LNCAP (cell line): Measurements from ENCODE around the gene SMU1.

Experiments
- TF ChIP-seq, protein P1 (sequence below): fragments of 450-650 bp; IDR thresholded peaks from 2 replicates; pipeline ENCODE4 v1.5.1; 2017; ENCODE audit warnings: mild to moderate bottlenecking

SMU1 gene

GRCh38 chr9:33076046-33077004 lies at the start of gene SMU1:
Gene SMU1 (minus strand): TSS chr9:33076674. CDS start chr9:33076608, 66 bp downstream.
- TF ChIP-seq, protein P1, sequence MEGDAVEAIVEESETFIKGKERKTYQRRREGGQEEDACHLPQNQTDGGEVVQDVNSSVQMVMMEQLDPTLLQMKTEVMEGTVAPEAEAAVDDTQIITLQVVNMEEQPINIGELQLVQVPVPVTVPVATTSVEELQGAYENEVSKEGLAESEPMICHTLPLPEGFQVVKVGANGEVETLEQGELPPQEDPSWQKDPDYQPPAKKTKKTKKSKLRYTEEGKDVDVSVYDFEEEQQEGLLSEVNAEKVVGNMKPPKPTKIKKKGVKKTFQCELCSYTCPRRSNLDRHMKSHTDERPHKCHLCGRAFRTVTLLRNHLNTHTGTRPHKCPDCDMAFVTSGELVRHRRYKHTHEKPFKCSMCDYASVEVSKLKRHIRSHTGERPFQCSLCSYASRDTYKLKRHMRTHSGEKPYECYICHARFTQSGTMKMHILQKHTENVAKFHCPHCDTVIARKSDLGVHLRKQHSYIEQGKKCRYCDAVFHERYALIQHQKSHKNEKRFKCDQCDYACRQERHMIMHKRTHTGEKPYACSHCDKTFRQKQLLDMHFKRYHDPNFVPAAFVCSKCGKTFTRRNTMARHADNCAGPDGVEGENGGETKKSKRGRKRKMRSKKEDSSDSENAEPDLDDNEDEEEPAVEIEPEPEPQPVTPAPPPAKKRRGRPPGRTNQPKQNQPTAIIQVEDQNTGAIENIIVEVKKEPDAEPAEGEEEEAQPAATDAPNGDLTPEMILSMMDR = no peak

DNA sequence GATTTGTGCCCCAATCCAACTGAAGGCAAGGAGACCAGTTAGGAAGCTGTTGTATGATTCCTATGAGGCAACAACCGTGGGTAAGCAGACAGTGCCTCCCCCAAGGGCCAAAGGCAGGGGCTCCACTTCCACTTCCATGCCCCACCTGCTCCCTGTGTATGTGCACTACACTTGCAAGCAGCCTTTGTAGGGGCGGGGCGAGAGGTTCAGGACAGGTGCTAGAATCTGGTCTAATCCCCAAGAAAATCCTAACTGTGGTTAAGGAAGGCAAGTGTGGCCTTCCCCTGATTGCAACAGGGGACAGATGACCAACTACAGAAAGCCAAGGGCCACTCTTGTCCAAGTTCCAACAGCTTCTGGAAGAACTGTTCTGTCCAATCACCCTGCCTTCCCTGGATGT lies 49.0 kb upstream of the SMU1 start:
- TF ChIP-seq, protein P1 = no peak

- TF ChIP-seq, protein P1 = no peak
Observed at GRCh38 chr9:33124751-33125381, 48.4 kb upstream of the SMU1 start.

- TF ChIP-seq, protein P1 = no peak
Observed at GRCh38 chr9:33124046-33124445, 47.6 kb upstream of the SMU1 start.

- TF ChIP-seq, protein P1 = no peak
Observed at GRCh38 chr9:33123407-33124031, 47.0 kb upstream of the SMU1 start.

GRCh38 chr9:33120620-33121019 lies 44.1 kb upstream of the SMU1 start:
- TF ChIP-seq, protein P1 = no peak

DNA sequence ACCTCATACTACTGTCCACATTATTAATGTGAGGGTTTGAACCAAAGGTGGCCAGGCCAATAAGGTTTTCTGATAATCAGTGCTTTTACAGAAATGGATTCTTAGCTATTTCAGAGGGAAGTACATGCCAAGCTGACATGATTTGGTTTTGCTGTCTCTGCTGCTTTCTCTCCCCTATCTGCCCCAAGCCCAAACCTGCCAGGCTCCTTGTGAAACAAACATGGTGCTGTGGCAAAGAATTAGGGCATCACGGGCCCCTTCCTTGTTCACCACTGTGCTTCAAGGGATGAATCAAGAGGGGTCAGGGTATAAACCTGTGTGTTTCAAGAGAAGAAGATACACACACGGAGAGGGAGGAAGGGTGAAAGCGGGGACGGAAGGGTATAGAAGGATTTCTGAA lies 41.3 kb upstream of the SMU1 start:
- TF ChIP-seq, protein P1 = no peak
